ENCODE data around the gene FGF3. TPM values are rescaled to one million over a fixed set of nuclear protein-coding genes. Genes with fewer than 3 reads are reported as not detected.

The FGF3 gene
- total RNA-seq: not detected

GRCh38 chr11:69818603-69819441 is at the start of gene FGF3:
Gene FGF3, minus strand, starts transcription at chr11:69819416. Its CDS starts 483 bp downstream, at chr11:69818933.

GRCh38 chr11:69775163-69775755 is 44.0 kb downstream of the FGF3 start, which contains the start of gene FGF4:
Gene FGF4, minus strand, starts transcription at chr11:69775341. Its CDS starts 257 bp downstream, at chr11:69775084.

Other genes starting within 250 kb of the FGF3 start
- 100 to 1,000 TPM; 101 to 294 TPM for gene CCND1, start 178.3 kb downstream of the FGF3 start, total RNA-seq
- gene LTO1, start 144.1 kb downstream of the FGF3 start, total RNA-seq: 10 to 100 TPM in 1 of 2 donors, 1 to 10 TPM in 1; 9.0 to 12.7 TPM
- gene FGF19, start 115.4 kb downstream of the FGF3 start, total RNA-seq: not detected
- gene FGF4, start 44.1 kb downstream of the FGF3 start, total RNA-seq: not detected